ENCODE data around the gene LCE3B. TPM values are rescaled to one million over a fixed set of nuclear protein-coding genes. Genes with fewer than 3 reads are reported as not detected.
"Not testable (repeated sequence)": the region's sequence is repeated elsewhere in the genome, so short reads cannot be mapped to it uniquely, and the experiment has no call there.

LCE3B gene
- total RNA-seq, result not detected
- long read RNA-seq, result 0 reads

GRCh38 chr1:152613511-152613910 lies at the start of gene LCE3B:
Gene LCE3B, plus strand, starts transcription at chr1:152613811. Its CDS starts 0 bp downstream, at chr1:152613811.
- no peak for TF ChIP-seq CTCF (IDR thresholded peaks at IDR 0.05; ENCODE audit: borderline replicate concordance)

GRCh38 chr1:152565115-152565514 lies 48.5 kb upstream of the LCE3B start:
- no peaks in the 10 kb centered on the region for H3K36me3 ChIP-seq
- intact Hi-C loops (cut with micrococcal nuclease), result no loop called here
- no peaks in the 10 kb centered on the region for H3K4me1 ChIP-seq
- H3K27ac ChIP-seq (replicated peaks), result no peak overlapping the region
- no peak for TF ChIP-seq CTCF (IDR thresholded peaks at IDR 0.05; ENCODE audit: borderline replicate concordance)
- DNase-seq, result no peak
- H3K27me3 ChIP-seq (ENCODE audit: low read depth), result no peaks in the 10 kb centered on the region
- no peak overlapping the region for H3K4me3 ChIP-seq
- peaks cover 37% of the 10 kb centered on the region for H3K9me3 ChIP-seq (replicated peaks)

More at GRCh38 chr1:152613511-152613910, at the start of gene LCE3B:
- Histone ChIP-seq H3K4me3 (no peak within 1 kb of the TSS), H3K36me3 (no peaks in the 10 kb centered on the region), H3K9me3 (replicated peaks) (peaks cover 20% of the 10 kb centered on the region), H3K27ac (replicated peaks) (no peak within 1 kb of the TSS), H3K27me3 (ENCODE audit: low read depth) (peaks cover 17% of the 10 kb centered on the region), H3K4me1 (no peaks in the 10 kb centered on the region)
- no peak for DNase-seq
- intact Hi-C loops (cut with micrococcal nuclease), result no loop called here

- no peak for TF ChIP-seq CTCF (IDR thresholded peaks at IDR 0.05; ENCODE audit: borderline replicate concordance)
- H3K36me3 ChIP-seq, result no peaks in the 10 kb centered on the region
These were observed 47.9 kb upstream of the LCE3B start for GRCh38 chr1:152565535-152566215.

GRCh38 chr1:152566681-152567080 lies 46.9 kb upstream of the LCE3B start, which contains the start of gene LCE3E:
Gene LCE3E, minus strand, starts transcription at chr1:152566780. Its CDS starts 572 bp downstream, at chr1:152566208.
- peaks cover 48% of the 10 kb centered on the region for H3K9me3 ChIP-seq (replicated peaks)
- no peak within 1 kb of the TSS for H3K27ac ChIP-seq (replicated peaks)
- H3K4me3 ChIP-seq, result no peak within 1 kb of the TSS
- TF ChIP-seq CTCF (IDR thresholded peaks at IDR 0.05; ENCODE audit: borderline replicate concordance), result no peak
- peaks cover 4% of the 10 kb centered on the region for H3K27me3 ChIP-seq (ENCODE audit: low read depth)
- no peak for DNase-seq
- H3K36me3 ChIP-seq, result no peaks in the 10 kb centered on the region
- intact Hi-C loops (cut with micrococcal nuclease), result no loop called here
- no peaks in the 10 kb centered on the region for H3K4me1 ChIP-seq

More at GRCh38 chr1:152565535-152566215, 47.9 kb upstream of the LCE3B start:
- H3K27me3 ChIP-seq (ENCODE audit: low read depth), result no peaks in the 10 kb centered on the region
- intact Hi-C loops (cut with micrococcal nuclease), result no loop called here
- no peak for DNase-seq
- peaks cover 43% of the 10 kb centered on the region for H3K9me3 ChIP-seq (replicated peaks)
- H3K4me1 ChIP-seq, result no peaks in the 10 kb centered on the region
- no peak overlapping the region for H3K4me3 ChIP-seq
- H3K27ac ChIP-seq (replicated peaks), result no peak overlapping the region

GRCh38 chr1:152577168-152577567 lies 36.4 kb upstream of the LCE3B start:
- intact Hi-C loops (cut with micrococcal nuclease), result no loop called here
- H3K4me1 ChIP-seq, result no peaks in the 10 kb centered on the region
- no peaks in the 10 kb centered on the region for H3K36me3 ChIP-seq
- no peak for DNase-seq
- no peaks in the 10 kb centered on the region for H3K9me3 ChIP-seq (replicated peaks)
- H3K27me3 ChIP-seq (ENCODE audit: low read depth), result peaks cover 12% of the 10 kb centered on the region
- no peak overlapping the region for H3K27ac ChIP-seq (replicated peaks)
- no peak for TF ChIP-seq CTCF (IDR thresholded peaks at IDR 0.05; ENCODE audit: borderline replicate concordance)
- H3K4me3 ChIP-seq, result no peak overlapping the region

GRCh38 chr1:152579526-152579925 lies 34.1 kb upstream of the LCE3B start:
- H3K4me1 ChIP-seq; H3K27ac ChIP-seq (replicated peaks); H3K36me3 ChIP-seq; H3K4me3 ChIP-seq; DNase-seq; H3K27me3 ChIP-seq (ENCODE audit: low read depth); intact Hi-C loops (cut with micrococcal nuclease); H3K9me3 ChIP-seq (replicated peaks): not testable (repeated sequence)

Data from left ventricle myocardium inferior (tissue), 1 donor.